ENCODE measurements around the gene SHC4. TPM values are rescaled to one million over a fixed set of nuclear protein-coding genes. Genes with fewer than 3 reads are reported as not detected.
A peak's percentile ranks its signal among the peaks of the same experiment; 100 is the strongest.

Gene SHC4
- total RNA-seq, 1 donor from 2014 or later = 0.58 TPM

GRCh38 chr15:48862705-48863104 is 101.0 kb downstream of the SHC4 start:
- Mint-ChIP-seq H3K4me3 (no peak overlapping the region), H3K27ac (no peak overlapping the region), H3K9me3 (no peaks in the 10 kb centered on the region), H3K4me1 (peaks cover 17% of the 10 kb centered on the region), H3K27me3 (ENCODE audit: low read depth) (no peaks in the 10 kb centered on the region), H3K36me3 (no peaks in the 10 kb centered on the region)
- no peak for DNase-seq (ENCODE audit: low spot score in 2 of 2, unreplicated experiment in 2 of 2)
- no peak for TF ChIP-seq CTCF (IDR thresholded peaks at IDR 0.05; ENCODE audit: unreplicated experiment)

GRCh38 chr15:48861813-48862431 is 101.8 kb downstream of the SHC4 start:
- Mint-ChIP-seq H3K27me3 (ENCODE audit: low read depth) (no peaks in the 10 kb centered on the region), H3K4me1 (peaks cover 18% of the 10 kb centered on the region), H3K4me3 (no peak overlapping the region), H3K27ac (no peak overlapping the region), H3K36me3 (no peaks in the 10 kb centered on the region), H3K9me3 (no peaks in the 10 kb centered on the region)
- DNase-seq (ENCODE audit: low spot score in 2 of 2, unreplicated experiment in 2 of 2) = no peak
- peak; percentile 83 for TF ChIP-seq CTCF (IDR thresholded peaks at IDR 0.05; ENCODE audit: unreplicated experiment)

- Mint-ChIP-seq H3K4me1 (peaks cover 22% of the 10 kb centered on the region), H3K27ac (no peak overlapping the region), H3K9me3 (no peaks in the 10 kb centered on the region), H3K36me3 (no peaks in the 10 kb centered on the region), H3K27me3 (ENCODE audit: low read depth) (no peaks in the 10 kb centered on the region), H3K4me3 (no peak overlapping the region)
- DNase-seq (ENCODE audit: low spot score in 2 of 2, unreplicated experiment in 2 of 2) = no peak
- TF ChIP-seq CTCF (IDR thresholded peaks at IDR 0.05; ENCODE audit: unreplicated experiment) = no peak
Observed at GRCh38 chr15:48859426-48859825, 104.3 kb downstream of the SHC4 start.

- no peak for TF ChIP-seq CTCF (IDR thresholded peaks at IDR 0.05; ENCODE audit: unreplicated experiment)
- Mint-ChIP-seq H3K27ac (no peak overlapping the region), H3K36me3 (peaks cover 5% of the 10 kb centered on the region), H3K4me3 (no peak overlapping the region), H3K4me1 (peaks cover 22% of the 10 kb centered on the region), H3K9me3 (peaks cover 9% of the 10 kb centered on the region), H3K27me3 (ENCODE audit: low read depth) (no peaks in the 10 kb centered on the region)
- no peak for DNase-seq (ENCODE audit: low spot score in 2 of 2, unreplicated experiment in 2 of 2)
Observed at GRCh38 chr15:48858401-48858800, 105.3 kb downstream of the SHC4 start.

- peaks cover 14% of the 10 kb centered on the region for H3K9me3 Mint-ChIP-seq
- H3K27me3 Mint-ChIP-seq (ENCODE audit: low read depth) = no peaks in the 10 kb centered on the region
- no peak for DNase-seq (ENCODE audit: low spot score in 2 of 2, unreplicated experiment in 2 of 2)
- H3K4me3 Mint-ChIP-seq = no peak overlapping the region
- TF ChIP-seq CTCF (IDR thresholded peaks at IDR 0.05; ENCODE audit: unreplicated experiment) = no peak
- H3K4me1 Mint-ChIP-seq = peaks cover 22% of the 10 kb centered on the region
- peaks cover 7% of the 10 kb centered on the region for H3K36me3 Mint-ChIP-seq
- peak overlapping the region; percentile 28 for H3K27ac Mint-ChIP-seq
Observed at GRCh38 chr15:48856942-48857341, 106.8 kb downstream of the SHC4 start.

Measured in mesothelial cell of epicardium (in vitro differentiated cells).